Astrocyte of the spinal cord (primary cell): Measurements from ENCODE around the gene TMEM132C.

ENCODE experiments used
- DNase-seq: peaks from one replicate; pipeline ENCODE4 v3.0.0; 2011; ENCODE audit warnings: low read depth, low spot score
- H3K4me3 ChIP-seq: 2 replicates; pipeline ENCODE4 v1.5.1; 2011; ENCODE audit warnings: low read depth, mild to moderate bottlenecking, low read length, moderate library complexity
- in situ Hi-C: cut with HindIII; loops from 2 replicates; pipeline ENCODE4 v1.10.0; 2017; ENCODE audit warnings: low sequenced_read_pairs
- TF ChIP-seq, protein P1 (sequence below): IDR thresholded peaks from 2 replicates; pipeline ENCODE4 v1.5.1; 2012; ENCODE audit warnings: low read depth, mild to moderate bottlenecking, low read length, inconsistent platforms

TMEM132C gene

DNA sequence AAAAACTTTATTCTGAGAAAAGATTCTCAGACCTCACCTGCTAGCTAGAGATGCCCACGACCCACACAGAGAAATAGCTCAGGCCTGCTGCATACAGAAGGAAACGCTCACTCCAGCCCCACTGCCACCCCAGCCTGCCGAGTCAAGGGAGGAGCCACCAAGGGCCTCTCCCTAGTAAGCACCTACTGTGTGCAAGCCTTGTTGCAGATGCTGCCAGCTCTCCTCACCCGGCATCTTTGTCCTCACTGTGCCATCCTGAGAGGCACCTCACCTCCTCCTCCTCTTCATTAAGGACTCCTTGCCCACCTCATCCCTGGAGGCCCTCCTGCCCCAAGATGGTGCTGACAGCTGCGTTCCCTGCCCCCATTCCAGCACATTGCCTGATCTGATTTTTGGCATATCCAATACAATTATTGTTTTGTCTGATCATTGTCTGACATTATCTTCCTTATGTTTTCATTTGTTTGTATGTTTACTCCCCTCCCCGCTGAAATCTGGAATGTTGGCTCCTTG, 359.9 kb downstream of the TMEM132C start:
- TF ChIP-seq, protein P1, sequence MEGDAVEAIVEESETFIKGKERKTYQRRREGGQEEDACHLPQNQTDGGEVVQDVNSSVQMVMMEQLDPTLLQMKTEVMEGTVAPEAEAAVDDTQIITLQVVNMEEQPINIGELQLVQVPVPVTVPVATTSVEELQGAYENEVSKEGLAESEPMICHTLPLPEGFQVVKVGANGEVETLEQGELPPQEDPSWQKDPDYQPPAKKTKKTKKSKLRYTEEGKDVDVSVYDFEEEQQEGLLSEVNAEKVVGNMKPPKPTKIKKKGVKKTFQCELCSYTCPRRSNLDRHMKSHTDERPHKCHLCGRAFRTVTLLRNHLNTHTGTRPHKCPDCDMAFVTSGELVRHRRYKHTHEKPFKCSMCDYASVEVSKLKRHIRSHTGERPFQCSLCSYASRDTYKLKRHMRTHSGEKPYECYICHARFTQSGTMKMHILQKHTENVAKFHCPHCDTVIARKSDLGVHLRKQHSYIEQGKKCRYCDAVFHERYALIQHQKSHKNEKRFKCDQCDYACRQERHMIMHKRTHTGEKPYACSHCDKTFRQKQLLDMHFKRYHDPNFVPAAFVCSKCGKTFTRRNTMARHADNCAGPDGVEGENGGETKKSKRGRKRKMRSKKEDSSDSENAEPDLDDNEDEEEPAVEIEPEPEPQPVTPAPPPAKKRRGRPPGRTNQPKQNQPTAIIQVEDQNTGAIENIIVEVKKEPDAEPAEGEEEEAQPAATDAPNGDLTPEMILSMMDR: no peak
- in situ Hi-C loops: no loop called here

DNA sequence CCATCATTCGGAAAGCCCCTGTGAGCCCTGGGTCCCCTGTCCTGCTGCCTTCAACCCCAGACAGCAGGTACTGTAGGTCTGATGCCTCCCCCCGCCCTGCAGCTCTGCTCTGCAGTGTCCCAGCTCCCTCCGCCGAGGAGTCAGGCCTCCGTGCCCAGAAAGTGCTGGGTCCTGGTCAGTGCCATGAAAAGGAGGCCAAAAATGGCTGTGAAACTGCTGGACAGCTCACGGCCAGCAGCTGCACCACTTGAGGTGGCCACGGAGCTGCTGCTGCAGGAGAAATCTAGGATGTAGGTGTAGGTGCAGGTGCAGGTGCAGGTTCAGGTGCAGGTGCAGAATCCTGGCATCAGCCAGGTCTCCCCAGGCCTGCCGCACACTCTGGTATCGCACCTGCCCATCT, 360.7 kb downstream of the TMEM132C start:
- H3K4me3 ChIP-seq: no peak overlapping the region
- TF ChIP-seq, protein P1: no peak
- in situ Hi-C loops: no loop called here
- no peak for DNase-seq

More for the DNA sequence above, 359.9 kb downstream of the TMEM132C start:
- H3K4me3 ChIP-seq: no peak overlapping the region
- no peak for DNase-seq

- in situ Hi-C loops: no loop called here
Measured at GRCh38 chr12:128629979-128630378, 363.0 kb downstream of the TMEM132C start.

GRCh38 chr12:128637642-128638606, 371.0 kb downstream of the TMEM132C start:
- in situ Hi-C loops: no loop called here
- TF ChIP-seq, protein P1: no peak
- H3K4me3 ChIP-seq: no peak overlapping the region
- DNase-seq: no peak

More at GRCh38 chr12:128629979-128630378, 363.0 kb downstream of the TMEM132C start:
- TF ChIP-seq, protein P1: no peak
- DNase-seq: no peak
- no peak overlapping the region for H3K4me3 ChIP-seq

- TF ChIP-seq, protein P1: no peak
- in situ Hi-C loops: no loop called here
- no peak overlapping the region for H3K4me3 ChIP-seq
- no peak for DNase-seq
Measured at GRCh38 chr12:128639089-128639488, 372.1 kb downstream of the TMEM132C start.

DNA sequence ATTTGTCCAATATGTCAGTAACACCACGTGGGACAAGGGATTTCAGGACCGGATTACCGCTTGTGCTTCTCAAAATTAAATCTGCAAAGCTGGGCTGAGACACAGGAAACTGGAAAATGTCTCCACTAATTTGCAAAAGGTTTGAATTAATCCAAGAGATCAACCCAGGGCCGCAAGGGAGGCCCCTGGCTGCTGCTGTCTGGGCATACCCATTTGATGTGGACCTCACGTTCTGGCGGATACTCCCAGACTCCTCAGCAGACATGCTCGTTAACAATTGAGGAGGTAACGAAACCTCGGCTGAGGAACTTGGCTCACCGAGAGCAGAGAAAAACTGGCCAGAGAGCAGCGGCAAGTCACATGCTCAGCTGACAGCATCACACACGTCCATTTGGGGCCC, 376.2 kb downstream of the TMEM132C start:
- DNase-seq: no peak
- no peak overlapping the region for H3K4me3 ChIP-seq
- TF ChIP-seq, protein P1: no peak
- in situ Hi-C loops: no loop called here
